ENCODE results near the gene ZNF69.
"Not testable (repeated sequence)": the region's sequence is repeated elsewhere in the genome, so short reads cannot be mapped to it uniquely, and the experiment has no call there.

GRCh38 chr19:11949614-11950080 lies 62.1 kb downstream of the ZNF69 start:
- TF ChIP-seq EZH2phosphoT487 (IDR thresholded peaks at IDR 0.05; ENCODE audit: borderline replicate concordance, low read depth, low read length); CTCF (conservative IDR thresholded peaks at IDR 0.05; ENCODE audit: low read length): not testable (repeated sequence)

Measured in OCI-LY7 (cell line).